Ovary (tissue), 9 donors: ENCODE results near the gene SNX10. TPM values are rescaled to one million over a fixed set of nuclear protein-coding genes. Genes with fewer than 3 reads are reported as not detected.

ENCODE experiments used
- DNase-seq, 5 donors: peaks; one replicate each; pipeline ENCODE4 v3.0.0-alpha.2; 2019 to 2020
- H3K27ac ChIP-seq, 2 donors: fragments of 200-600 bp; one replicate each; pipeline versions ENCODE4 v1.5.1 to v1.8.0; 2019 to 2022
- H3K27me3 ChIP-seq: fragments of 200-600 bp; one replicate; pipeline ENCODE4 v1.8.0; 2022
- H3K36me3 ChIP-seq: fragments of 200-600 bp; sonication (generic); one replicate; pipeline ENCODE4 v1.5.1; 2019
- H3K4me1 ChIP-seq: one replicate; pipeline ENCODE4 v1.8.1; 2013; ENCODE audit warnings: mild to moderate bottlenecking, moderate library complexity; ENCODE audit not compliant: insufficient read depth
- H3K4me3 ChIP-seq: fragments of 200-600 bp; sonication (generic); one replicate; pipeline ENCODE4 v1.5.1; 2017
- H3K9me3 ChIP-seq, 2 donors: fragments of 200-600 bp in 1 of 2; sonication (generic) in 1 of 2; one replicate each; pipeline versions ENCODE4 v1.5.1 to v1.8.1; 2013 to 2019; ENCODE audit warnings: mild to moderate bottlenecking in 1 of 2, moderate library complexity in 1 of 2
- CTCF ChIP-seq, 3 donors: fragments of 450-650 bp in 2 of 3; fragments of 200-600 bp in 1 of 3; IDR thresholded peaks; one replicate each; pipeline versions ENCODE4 v1.5.1 to v1.8.0; 2016 to 2022; ENCODE audit warnings: antibody characterized with exemption in 3 of 3, mild to moderate bottlenecking in 1 of 3
- EP300 ChIP-seq: sonication (generic); formaldehyde crosslinking; IDR thresholded peaks from one replicate; pipeline ENCODE4 v1.6.1; 2017; ENCODE audit warnings: antibody characterized with exemption
- POLR2A ChIP-seq: fragments of 450-650 bp; IDR thresholded peaks from one replicate; pipeline ENCODE4 v1.6.1; 2017; ENCODE audit warnings: antibody characterized with exemption, mild to moderate bottlenecking, moderate library complexity
- WGBS, 3 donors: extraction: QIAGEN DNeasy Blood & Tissue Kit in 1 of 3; methylation state at CpG; one replicate each; pipeline versions ENCODE4 v1.1.5 to v1.1.7; 2013 to 2017; 5-methylcytosine and 5-hydroxymethylcytosine counted together
- intact Hi-C, 4 donors: fragments of 100-400 bp; cut with DNase I; formaldehyde crosslinking; loops; one replicate each; pipeline versions ENCODE4 v1.11.0 to v1.15.1; 2022 to 2023
- polyA plus RNA-seq, 2 donors: library from polyadenylated mRNA; stranded (reverse); fragments of 200-250 nt in 1 of 2; fragments of 350-450 nt in 1 of 2; fragmentation: Illumina TruSeq in 1 of 2; extraction: RNeasy Lipid Tissue Mini Kit (QIAGEN cat#74804) in 1 of 2; gene quantifications; one replicate each; pipeline ENCODE4 v1.2.3, GENCODE V29; 2013 to 2014
- total RNA-seq, 7 donors: library from RNA; depleted of rRNA in 2 of 7; stranded (reverse); fragments of >200 nt in 2 of 7; fragmentation: NEBNext Ultra II Directional in 3 of 7; extraction: Animal tissue kit (Norgen Biotek cat#: 25700) in 3 of 7; gene quantifications; one replicate each; pipeline versions ENCODE4 v1.1.0 to v1.2.4, GENCODE V29; 2016 to 2023
- donor health status: DM: no; HTN: no; CAD: no; lungs with moderate emphysema.
- donor health status: DM: no; HTN: no; CAD: no.
- donor health status: Bipolar disorder and iron deficiency.
- donor health status: DM: yes; HTN: yes; CAD: no.
- donor health status: DM: no; HTN: no; CAD: no.
- donor health status: DM: yes; HTN: yes; CAD: no.

Gene SNX10
- total and polyA plus RNA-seq, 9 donors = 1.1 to 6.4 (median 2.0) TPM

- no peaks in the 10 kb centered on the region for H3K4me1 ChIP-seq
- no peak overlapping the region for H3K4me3 ChIP-seq
- H3K27ac ChIP-seq = no peak overlapping the region
- TF ChIP-seq EP300 (no peak), POLR2A (no peak), CTCF (IDR thresholded peaks at IDR 0.05) (no peak)
- intact Hi-C loops = no loop called here
- no peaks in the 10 kb centered on the region for H3K27me3 ChIP-seq
- WGBS, 3 donors = 70 to 98% (median 94%) methylated on average over 2 of the region's 2 CpGs
- H3K36me3 ChIP-seq = no peaks in the 10 kb centered on the region
- no peaks in the 10 kb centered on the region for H3K9me3 ChIP-seq
- DNase-seq = no peak
Measured at GRCh38 chr7:26332698-26333097, 41.0 kb downstream of the SNX10 start.

- Histone ChIP-seq H3K36me3 (no peaks in the 10 kb centered on the region), H3K9me3 (no peaks in the 10 kb centered on the region), H3K4me1 (no peaks in the 10 kb centered on the region), H3K27ac (no peak overlapping the region), H3K4me3 (no peak overlapping the region), H3K27me3 (no peaks in the 10 kb centered on the region)
- TF ChIP-seq POLR2A (no peak), EP300 (no peak), CTCF (IDR thresholded peaks at IDR 0.05) (no peak)
- DNase-seq = no peak
- 81 to 84% (median 84%) methylated on average over 1 of the region's 1 CpG for WGBS, 3 donors
- intact Hi-C loops = no loop called here
Measured at GRCh38 chr7:26334166-26334859, 42.7 kb downstream of the SNX10 start.

GRCh38 chr7:26337232-26337865 lies 45.7 kb downstream of the SNX10 start:
- no peaks in the 10 kb centered on the region for H3K4me1 ChIP-seq
- no peaks in the 10 kb centered on the region for H3K36me3 ChIP-seq
- 44 to 55% (median 51%) methylated on average over 2 of the region's 2 CpGs for WGBS, 3 donors
- no peak for TF ChIP-seq POLR2A
- TF ChIP-seq EP300 = no peak
- TF ChIP-seq CTCF (IDR thresholded peaks at IDR 0.05) = no peak
- DNase-seq = no peak
- H3K27ac ChIP-seq = no peak overlapping the region
- no peak overlapping the region for H3K4me3 ChIP-seq
- no peaks in the 10 kb centered on the region for H3K27me3 ChIP-seq
- intact Hi-C loops = no loop called here
- H3K9me3 ChIP-seq = no peaks in the 10 kb centered on the region

GRCh38 chr7:26340476-26341018 lies 48.9 kb downstream of the SNX10 start:
- H3K27me3 ChIP-seq = no peaks in the 10 kb centered on the region
- no peaks in the 10 kb centered on the region for H3K36me3 ChIP-seq
- no peak for TF ChIP-seq POLR2A
- no peak for TF ChIP-seq EP300
- TF ChIP-seq CTCF (IDR thresholded peaks at IDR 0.05) = no peak
- H3K9me3 ChIP-seq = no peaks in the 10 kb centered on the region
- intact Hi-C loops = no loop called here
- no peaks in the 10 kb centered on the region for H3K4me1 ChIP-seq
- no peak for DNase-seq
- 79 to 89% (median 84%) methylated on average over 6 of the region's 6 CpGs for WGBS, 3 donors
- H3K4me3 ChIP-seq = no peak overlapping the region
- no peak overlapping the region for H3K27ac ChIP-seq
